A549 (cell line): Measurements from ENCODE around the gene ARID1B. TPM values are rescaled to one million over a fixed set of nuclear protein-coding genes. Genes with fewer than 3 reads are reported as not detected.

Experiments used
- ATAC-seq, 2 experiments: fragments of 200-7000 bp in 1 of 2; fragments of >200 bp in 1 of 2; cut with Nextera tagmentation in 1 of 2; cut with Tn5 transposase in 1 of 2; 3 replicates each; pipeline versions ENCODE4 v1.8.0 to v1.9.1; 2018 to 2020; ENCODE audit warnings: mild to moderate bottlenecking in 1 of 2, moderate library complexity in 1 of 2
- CTCF ChIA-PET: fragments of 300-600 bp; sonication (Branson Sonifier 250); formaldehyde crosslinking; extraction: SDS; loops from one replicate; lab custom pipeline; 2021; ENCODE audit warnings: antibody characterized with exemption, inconsistent platforms; lab: Yijun Ruan, JAX
- POLR2A ChIA-PET: fragments of 350-600 bp; formaldehyde crosslinking; extraction: SDS; loops from one replicate; lab custom pipeline; 2021; ENCODE audit warnings: antibody characterized with exemption, inconsistent platforms; lab: Yijun Ruan, JAX
- DNase-seq, 2 experiments: peaks; one replicate each; pipeline versions ENCODE4 v3.0.0 to v3.0.0-alpha.2; 2011 to 2016; ENCODE audit warnings: low read depth in 1 of 2, low spot score in 1 of 2
- FAIRE-seq: peaks from 2 replicates; lab custom pipeline; 2011; peaks lifted over from hg19 to GRCh38; lab: Jason Lieb, UNC
- H3K27ac ChIP-seq, 2 experiments: fragments of >200 bp; sonication (Bioruptor Twin); formaldehyde crosslinking; 3 replicates each; pipeline ENCODE4 v1.5.1; 2016 to 2017
- H3K4me1 ChIP-seq: fragments of >200 bp; sonication (Bioruptor Twin); formaldehyde crosslinking; 3 replicates; pipeline ENCODE4 v1.6.1; 2016
- H3K4me2 ChIP-seq: fragments of >200 bp; sonication (Bioruptor Twin); formaldehyde crosslinking; 3 replicates; pipeline ENCODE4 v1.6.1; 2016
- H3K4me3 ChIP-seq: fragments of >200 bp; sonication (Bioruptor Twin); formaldehyde crosslinking; 3 replicates; pipeline ENCODE4 v1.5.1; 2016
- H3K9me3 ChIP-seq: fragments of >200 bp; sonication (Bioruptor Twin); formaldehyde crosslinking; 3 replicates; pipeline ENCODE4 v1.6.1; 2016
- CBX8 ChIP-seq: fragments of 200-600 bp; sonication (generic); IDR thresholded peaks from 2 replicates; pipeline ENCODE4 v1.6.1; 2016
- CHD2 ChIP-seq: fragments of 150-350 bp; IDR thresholded peaks from 2 replicates; pipeline ENCODE4 v1.6.1; 2014; ENCODE audit warnings: low read length; ENCODE audit not compliant: partially characterized antibody
- CHD4 ChIP-seq: fragments of 200-600 bp; sonication (generic); IDR thresholded peaks from 2 replicates; pipeline ENCODE4 v1.6.1; 2016; ENCODE audit warnings: antibody characterized with exemption, mild to moderate bottlenecking, borderline replicate concordance
- EHMT2 ChIP-seq: fragments of 200-600 bp; sonication (generic); IDR thresholded peaks from 2 replicates; pipeline ENCODE4 v1.6.1; 2016; ENCODE audit warnings: antibody characterized with exemption, low read depth, mild to moderate bottlenecking, moderate library complexity
- EP300 ChIP-seq, 2 experiments: fragments of >200 bp; sonication (Bioruptor Twin); formaldehyde crosslinking; IDR thresholded peaks; 2 replicates in 1 of 2; 3 replicates in 1 of 2; pipeline ENCODE4 v1.6.1; 2016 to 2017
- FOXS1 ChIP-seq: fragments of 250-450 bp; sonication (Bioruptor Pico); IDR thresholded peaks from 2 replicates; pipeline ENCODE4 v1.5.0; 2020; ENCODE audit warnings: mild to moderate bottlenecking, moderate library complexity
- GATA3 ChIP-seq: IDR thresholded peaks from 2 replicates; pipeline ENCODE4 v1.6.1; 2012; ENCODE audit warnings: borderline replicate concordance
- JUNB ChIP-seq: fragments of >200 bp; sonication (Bioruptor Twin); formaldehyde crosslinking; IDR thresholded peaks from 2 replicates; pipeline ENCODE4 v1.6.1; 2016
- MAFK ChIP-seq: fragments of 450-650 bp; IDR thresholded peaks from 2 replicates; pipeline ENCODE4 v1.6.1; 2014; ENCODE audit not compliant: partially characterized antibody
- MYC ChIP-seq: IDR thresholded peaks from 2 replicates; pipeline ENCODE4 v1.6.1; 2012; ENCODE audit warnings: mild to moderate bottlenecking, inconsistent platforms, low read length, improper control_type of control experiment, borderline replicate concordance
- RAD21 ChIP-seq, 2 experiments: fragments of >200 bp in 1 of 2; sonication (Bioruptor Twin) in 1 of 2; formaldehyde crosslinking in 1 of 2; IDR thresholded peaks in 1 of 2; conservative IDR thresholded peaks in 1 of 2; 2 replicates in 1 of 2; 3 replicates in 1 of 2; pipeline ENCODE4 v1.6.1; 2012 to 2018; ENCODE audit warnings: inconsistent platforms in 1 of 2
- RCOR1 ChIP-seq: fragments of 150-350 bp; IDR thresholded peaks from 2 replicates; pipeline ENCODE4 v1.6.1; 2014; ENCODE audit warnings: antibody characterized with exemption, low read length, low read depth
- TP53 ChIP-seq: fragments of 250-450 bp; sonication (Bioruptor Pico); IDR thresholded peaks from 2 replicates; pipeline ENCODE4 v1.5.0; 2021; ENCODE audit warnings: mild to moderate bottlenecking, moderate library complexity
- ZC3H11A ChIP-seq: fragments of 450-650 bp; IDR thresholded peaks from 2 replicates; pipeline ENCODE4 v1.6.1; 2014; ENCODE audit warnings: antibody characterized with exemption, mild to moderate bottlenecking
- ZFP36 ChIP-seq: fragments of 450-650 bp; IDR thresholded peaks from 2 replicates; pipeline ENCODE4 v1.6.1; 2014; ENCODE audit warnings: borderline replicate concordance; ENCODE audit not compliant: partially characterized antibody
- ZNF302 ChIP-seq: fragments of 250-450 bp; sonication (Bioruptor Pico); IDR thresholded peaks from 2 replicates; pipeline ENCODE4 v1.9.0; 2021; ENCODE audit warnings: inconsistent platforms, mild to moderate bottlenecking, moderate library complexity
- ZSCAN20 ChIP-seq: fragments of 250-450 bp; sonication (Bioruptor Pico); IDR thresholded peaks from 2 replicates; pipeline ENCODE4 v1.8.0; 2022; ENCODE audit warnings: mild to moderate bottlenecking, moderate library complexity
- WGBS: methylation state at CpG from one replicate; pipeline ENCODE4 v1.1.6; 2017; ENCODE audit errors: missing lambda C conversion rate; 5-methylcytosine and 5-hydroxymethylcytosine counted together
- polyA plus RNA-seq, 4 experiments: library from polyadenylated mRNA; depleted of rRNA in 3 of 4; stranded (reverse); fragments of >200 nt; fragmentation: RNase III in 1 of 4; extraction: RNeasy Plus Mini Kit Qiagen cat#74134 plus additional on column Dnase treatment in 1 of 4; gene quantifications; 2 replicates in 3 of 4; 3 replicates in 1 of 4; pipeline ENCODE4 v1.2.3, GENCODE V29; 2011 to 2017
- TF ChIP-seq, protein P1 (sequence below): IDR thresholded peaks from 2 replicates; pipeline ENCODE4 v1.6.1; 2012
- TF ChIP-seq, protein P2 (sequence below): fragments of 150-350 bp; IDR thresholded peaks from 2 replicates; pipeline ENCODE4 v1.6.1; 2014; ENCODE audit warnings: low read depth, mild to moderate bottlenecking, low read length
- TF ChIP-seq, protein P3 (sequence below): fragments of 200-600 bp; sonication (generic); IDR thresholded peaks from 2 replicates; pipeline ENCODE4 v1.6.1; 2016; ENCODE audit warnings: antibody characterized with exemption, mild to moderate bottlenecking, moderate library complexity

ARID1B gene
- polyA plus RNA-seq, 2 of the 4 experiments (the other 2 are of a cell fraction) = 13.5 to 16.3 TPM

DNA sequence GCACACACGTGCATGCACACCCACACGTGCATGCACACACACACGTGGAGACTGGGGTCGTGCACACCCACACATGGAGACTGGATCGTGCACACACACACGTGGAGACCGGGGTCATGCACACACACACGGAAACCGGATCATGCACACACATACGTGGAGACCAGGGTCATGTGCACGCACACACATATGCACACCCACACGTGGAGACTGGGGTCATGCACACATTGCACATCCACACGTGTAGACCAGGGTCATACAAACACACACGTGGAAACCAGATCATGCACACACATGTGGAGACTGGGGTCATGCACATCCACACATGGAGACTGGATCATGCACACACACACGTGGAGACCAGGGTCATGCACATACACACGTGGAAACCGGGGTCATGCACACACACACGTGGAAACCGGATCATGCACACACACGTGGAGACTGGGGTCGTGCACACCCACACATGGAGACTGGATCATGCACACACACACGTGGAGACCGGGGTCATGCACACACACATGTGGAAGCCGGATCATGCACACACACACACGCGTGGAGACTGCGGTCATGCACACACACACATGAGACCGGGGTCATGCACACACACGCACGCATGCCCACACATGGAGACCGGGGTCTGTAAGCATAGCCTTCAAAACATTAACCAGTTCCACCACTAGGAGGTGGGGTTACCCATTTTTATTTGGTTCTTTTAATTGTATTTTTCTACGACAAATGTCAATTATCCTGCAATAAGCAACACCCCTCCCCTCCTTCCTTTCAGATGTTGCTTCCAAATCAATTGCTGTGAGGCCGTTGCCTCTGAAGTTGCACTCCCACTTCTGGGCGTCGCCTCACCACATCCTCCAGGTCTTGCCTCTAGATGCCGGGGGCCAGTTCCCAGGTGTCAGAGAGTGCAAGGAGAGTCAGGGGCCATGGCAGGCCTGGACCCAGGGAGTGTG, 450.3 kb downstream of the ARID1B start:
- DNase-seq = peak in 1 of 2 experiments; percentile 27
- CTCF ChIA-PET = interaction anchor here (0.7 to 2.0 kb wide), 3 partner anchors 9 to 47 kb away, joined by 3 to 8 read pairs (median 4); no protein-coding TSS in a partner anchor
- POLR2A ChIA-PET = no interaction called here

DNA sequence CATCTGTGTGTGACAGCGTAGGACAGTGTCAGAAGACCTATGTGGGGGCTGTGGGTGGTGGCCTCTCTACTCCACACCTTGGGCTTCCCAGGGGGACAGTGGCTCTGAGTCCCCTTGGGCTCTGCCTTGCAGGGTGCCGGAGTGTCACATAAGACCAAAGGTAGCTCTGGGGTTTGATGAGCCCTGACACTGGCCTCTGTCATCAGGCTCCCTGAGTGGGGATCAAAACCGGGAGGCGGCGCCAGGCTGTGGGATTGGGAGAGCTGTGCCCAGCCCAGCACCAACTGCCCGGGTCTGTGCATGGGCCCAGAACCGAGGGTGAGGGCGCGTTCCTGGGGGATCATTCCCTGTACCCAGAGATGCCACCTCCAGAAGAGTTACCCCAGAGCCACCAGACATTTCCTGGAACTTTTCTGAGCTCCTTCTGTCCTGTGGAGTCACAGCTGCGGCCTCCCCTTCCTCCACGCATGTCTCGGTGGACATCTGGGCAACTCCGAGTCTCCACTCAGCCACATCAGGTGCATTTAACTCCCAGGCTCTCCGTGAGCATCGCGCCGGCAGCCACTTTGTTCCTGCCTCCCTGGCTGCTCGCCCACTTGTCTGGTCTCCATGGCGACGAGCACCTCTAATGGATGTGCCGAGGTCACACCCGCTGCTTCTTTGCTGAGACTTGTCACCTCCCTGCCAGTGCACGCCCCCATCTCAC, 451.4 kb downstream of the ARID1B start:
- Histone ChIP-seq H3K27ac (no peak overlapping the region), H3K4me1 (no peaks in the 10 kb centered on the region), H3K4me2 (no peak overlapping the region), H3K9me3 (no peaks in the 10 kb centered on the region), H3K4me3 (no peak overlapping the region)
- no peak for ATAC-seq
- DNase-seq = no peak
- POLR2A ChIA-PET = no interaction called here
- CTCF ChIA-PET = interaction anchor here (0.7 to 1.2 kb wide), 2 partner anchors 8 to 43 kb away, joined by 3 to 4 read pairs; no protein-coding TSS in a partner anchor
- WGBS = 78% methylated on average over 21 of the region's 23 CpGs
- TF ChIP-seq, protein P1, sequence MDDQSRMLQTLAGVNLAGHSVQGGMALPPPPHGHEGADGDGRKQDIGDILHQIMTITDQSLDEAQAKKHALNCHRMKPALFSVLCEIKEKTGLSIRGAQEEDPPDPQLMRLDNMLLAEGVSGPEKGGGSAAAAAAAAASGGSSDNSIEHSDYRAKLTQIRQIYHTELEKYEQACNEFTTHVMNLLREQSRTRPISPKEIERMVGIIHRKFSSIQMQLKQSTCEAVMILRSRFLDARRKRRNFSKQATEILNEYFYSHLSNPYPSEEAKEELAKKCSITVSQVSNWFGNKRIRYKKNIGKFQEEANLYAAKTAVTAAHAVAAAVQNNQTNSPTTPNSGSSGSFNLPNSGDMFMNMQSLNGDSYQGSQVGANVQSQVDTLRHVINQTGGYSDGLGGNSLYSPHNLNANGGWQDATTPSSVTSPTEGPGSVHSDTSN = no peak
- TF ChIP-seq, protein P2, sequence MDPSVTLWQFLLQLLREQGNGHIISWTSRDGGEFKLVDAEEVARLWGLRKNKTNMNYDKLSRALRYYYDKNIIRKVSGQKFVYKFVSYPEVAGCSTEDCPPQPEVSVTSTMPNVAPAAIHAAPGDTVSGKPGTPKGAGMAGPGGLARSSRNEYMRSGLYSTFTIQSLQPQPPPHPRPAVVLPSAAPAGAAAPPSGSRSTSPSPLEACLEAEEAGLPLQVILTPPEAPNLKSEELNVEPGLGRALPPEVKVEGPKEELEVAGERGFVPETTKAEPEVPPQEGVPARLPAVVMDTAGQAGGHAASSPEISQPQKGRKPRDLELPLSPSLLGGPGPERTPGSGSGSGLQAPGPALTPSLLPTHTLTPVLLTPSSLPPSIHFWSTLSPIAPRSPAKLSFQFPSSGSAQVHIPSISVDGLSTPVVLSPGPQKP = no peak
- no peak for TF ChIP-seq ZFP36
- TF ChIP-seq ZNF302 (CRISPR knock-in tag) = no peak
- no peak for TF ChIP-seq EHMT2
- TF ChIP-seq EP300 (IDR thresholded peaks at IDR 0.05) = no peak
- no peak for FAIRE-seq

More for the DNA sequence above, 450.3 kb downstream of the ARID1B start:
- Histone ChIP-seq H3K4me2 (no peak overlapping the region), H3K4me3 (no peak overlapping the region), H3K4me1 (no peaks in the 10 kb centered on the region), H3K9me3 (no peaks in the 10 kb centered on the region), H3K27ac (no peak overlapping the region)
- TF ChIP-seq CHD4 = no peak
- TF ChIP-seq RAD21 (conservative IDR thresholded peaks at IDR 0.05 in 1 of 2, IDR thresholded peaks at IDR 0.05 in 1 of 2) = 0 out of 5 replicates have a peak, but pooled peaks of 1 of the 2 experiments have one; percentile 15
- TF ChIP-seq FOXS1 (CRISPR knock-in tag) = no peak
- FAIRE-seq = no peak
- ATAC-seq = peak in 1 of 2 experiments; percentile 72; a peak in 3 of 6 replicates
- WGBS = 62% methylated on average over 32 of the region's 36 CpGs

DNA sequence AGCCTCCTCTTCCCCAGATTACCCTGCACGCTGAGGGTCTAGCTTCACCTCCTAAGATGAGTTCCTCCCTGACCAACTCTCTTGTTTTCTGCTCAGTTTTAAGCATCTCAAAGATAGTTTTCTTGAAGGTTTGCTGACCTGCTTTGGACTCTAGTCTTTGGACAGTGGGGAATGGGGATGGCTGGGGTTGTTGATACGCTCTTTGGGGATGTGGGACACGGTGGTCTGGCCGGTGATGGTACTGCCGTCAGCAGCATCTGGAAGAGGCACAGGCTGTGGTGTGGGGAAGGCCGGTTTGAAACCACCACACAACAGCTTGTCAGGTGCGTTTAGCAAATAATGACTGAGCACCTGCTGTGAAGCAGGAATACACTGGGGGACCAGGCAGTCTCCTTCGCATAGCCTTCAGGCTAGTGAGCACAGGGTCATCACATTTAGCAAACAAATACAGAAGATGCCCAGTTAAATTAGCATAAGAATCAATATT, 452.0 kb downstream of the ARID1B start:
- Histone ChIP-seq H3K27ac (no peak overlapping the region), H3K4me1 (no peaks in the 10 kb centered on the region), H3K9me3 (no peaks in the 10 kb centered on the region), H3K4me3 (no peak overlapping the region), H3K4me2 (no peak overlapping the region)
- TF ChIP-seq ZC3H11A (no peak), JUNB (no peak), CBX8 (no peak), GATA3 (no peak), FOXS1 (CRISPR knock-in tag) (no peak), ZNF302 (CRISPR knock-in tag) (no peak), MAFK (no peak), RCOR1 (no peak), ZSCAN20 (CRISPR knock-in tag) (no peak), CHD2 (no peak), TP53 (no peak), MYC (no peak)
- TF ChIP-seq, protein P3, sequence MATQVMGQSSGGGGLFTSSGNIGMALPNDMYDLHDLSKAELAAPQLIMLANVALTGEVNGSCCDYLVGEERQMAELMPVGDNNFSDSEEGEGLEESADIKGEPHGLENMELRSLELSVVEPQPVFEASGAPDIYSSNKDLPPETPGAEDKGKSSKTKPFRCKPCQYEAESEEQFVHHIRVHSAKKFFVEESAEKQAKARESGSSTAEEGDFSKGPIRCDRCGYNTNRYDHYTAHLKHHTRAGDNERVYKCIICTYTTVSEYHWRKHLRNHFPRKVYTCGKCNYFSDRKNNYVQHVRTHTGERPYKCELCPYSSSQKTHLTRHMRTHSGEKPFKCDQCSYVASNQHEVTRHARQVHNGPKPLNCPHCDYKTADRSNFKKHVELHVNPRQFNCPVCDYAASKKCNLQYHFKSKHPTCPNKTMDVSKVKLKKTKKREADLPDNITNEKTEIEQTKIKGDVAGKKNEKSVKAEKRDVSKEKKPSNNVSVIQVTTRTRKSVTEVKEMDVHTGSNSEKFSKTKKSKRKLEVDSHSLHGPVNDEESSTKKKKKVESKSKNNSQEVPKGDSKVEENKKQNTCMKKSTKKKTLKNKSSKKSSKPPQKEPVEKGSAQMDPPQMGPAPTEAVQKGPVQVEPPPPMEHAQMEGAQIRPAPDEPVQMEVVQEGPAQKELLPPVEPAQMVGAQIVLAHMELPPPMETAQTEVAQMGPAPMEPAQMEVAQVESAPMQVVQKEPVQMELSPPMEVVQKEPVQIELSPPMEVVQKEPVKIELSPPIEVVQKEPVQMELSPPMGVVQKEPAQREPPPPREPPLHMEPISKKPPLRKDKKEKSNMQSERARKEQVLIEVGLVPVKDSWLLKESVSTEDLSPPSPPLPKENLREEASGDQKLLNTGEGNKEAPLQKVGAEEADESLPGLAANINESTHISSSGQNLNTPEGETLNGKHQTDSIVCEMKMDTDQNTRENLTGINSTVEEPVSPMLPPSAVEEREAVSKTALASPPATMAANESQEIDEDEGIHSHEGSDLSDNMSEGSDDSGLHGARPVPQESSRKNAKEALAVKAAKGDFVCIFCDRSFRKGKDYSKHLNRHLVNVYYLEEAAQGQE = no peak
- DNase-seq (no peak), FAIRE-seq (no peak), ATAC-seq (no peak)
- ChIA-PET CTCF (interaction anchor here (1.2 kb wide), 1 partner anchor 8 kb away, joined by 4 read pairs; no protein-coding TSS in a partner anchor), POLR2A (no interaction called here)
- 80% methylated on average over 8 of the region's 8 CpGs for whole genome bisulfite sequencing
